UCSD-AML1 (cell line): Measurements from ENCODE around the gene SLC22A4.
A peak's percentile ranks its signal among the peaks of the same experiment; 100 is the strongest.

Experiments used
- DNase-seq: peaks from one replicate; lab custom pipeline; 2025; ENCODE audit not compliant: unreplicated experiment; lab: John Stamatoyannopoulos, UW

SLC22A4 gene

DNA sequence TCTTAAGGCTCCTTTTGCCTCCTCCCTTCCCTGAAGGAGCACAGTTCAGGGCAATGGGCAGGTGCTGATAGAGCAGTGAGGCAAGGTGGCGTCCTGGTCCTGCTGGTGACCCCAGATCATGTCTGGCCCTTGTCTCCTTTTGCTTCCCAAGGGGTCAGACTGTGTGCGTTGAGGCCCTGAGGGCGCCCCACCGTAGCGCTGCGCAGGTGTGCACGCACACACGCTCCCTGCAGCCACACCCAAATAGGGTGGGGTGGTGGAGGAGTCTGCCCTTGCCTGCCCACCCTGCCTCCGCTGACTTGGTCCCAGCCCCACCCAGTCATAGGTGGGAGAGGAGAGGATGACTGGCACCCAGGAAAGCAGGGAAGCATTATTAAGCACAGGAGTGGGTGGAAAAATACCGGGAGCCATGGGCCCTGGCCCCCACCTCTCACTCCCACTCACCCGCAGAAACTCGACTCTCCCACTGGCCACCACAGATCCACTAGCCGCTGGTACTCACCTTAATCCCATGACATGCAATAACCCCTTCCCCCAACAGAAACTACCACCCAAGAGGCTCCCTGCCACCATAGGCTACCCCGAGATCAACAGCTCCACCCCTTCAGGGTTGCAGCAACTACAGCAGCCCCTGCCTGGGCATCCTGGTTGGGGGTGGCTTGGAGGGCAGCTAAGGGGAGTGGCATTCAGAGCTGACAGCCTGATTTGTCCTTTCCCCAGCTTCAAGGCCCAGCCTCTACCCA, 20.0 kb upstream of the SLC22A4 start:
- DNase-seq, result no peak

DNA sequence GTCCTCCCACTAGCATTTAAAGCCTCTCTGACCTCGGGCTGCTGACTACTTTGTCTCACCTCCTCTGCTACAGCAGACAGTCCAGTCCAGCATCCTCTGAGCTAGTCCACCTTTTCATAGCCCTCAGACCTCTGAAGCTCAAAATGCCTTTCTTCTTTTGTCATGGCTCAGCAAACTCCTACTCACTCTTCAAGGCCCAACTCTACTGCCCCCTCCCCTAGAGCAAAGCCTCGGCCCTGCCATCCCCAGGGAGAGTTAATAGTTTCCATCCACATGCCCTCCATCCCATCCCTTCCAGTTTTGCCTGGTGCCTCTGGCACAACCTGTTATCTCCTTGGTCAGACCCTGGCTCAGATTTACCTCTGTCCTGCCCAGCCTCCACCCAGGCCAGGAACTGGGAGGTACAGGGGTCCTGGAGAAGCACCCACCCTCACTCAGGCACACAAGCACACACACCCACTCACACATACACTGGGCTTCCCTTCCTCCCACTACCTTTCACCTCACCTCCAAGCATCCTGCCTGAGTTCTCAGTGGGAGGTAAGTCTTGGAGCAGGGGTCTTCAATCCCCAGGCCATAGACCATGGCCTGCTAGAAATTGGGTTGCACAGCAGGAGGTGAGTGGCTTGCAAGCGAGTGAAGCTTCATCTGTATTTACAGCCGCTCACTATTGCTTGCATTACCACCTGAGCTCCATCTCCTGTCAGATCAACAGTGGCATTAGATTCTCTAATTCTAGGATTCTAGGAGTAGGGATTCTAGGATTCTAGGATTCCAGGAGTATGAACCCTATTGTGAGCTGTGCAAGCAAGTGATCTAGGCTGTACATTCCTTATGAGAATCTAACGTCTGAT, 18.6 kb upstream of the SLC22A4 start:
- no peak for DNase-seq

DNA sequence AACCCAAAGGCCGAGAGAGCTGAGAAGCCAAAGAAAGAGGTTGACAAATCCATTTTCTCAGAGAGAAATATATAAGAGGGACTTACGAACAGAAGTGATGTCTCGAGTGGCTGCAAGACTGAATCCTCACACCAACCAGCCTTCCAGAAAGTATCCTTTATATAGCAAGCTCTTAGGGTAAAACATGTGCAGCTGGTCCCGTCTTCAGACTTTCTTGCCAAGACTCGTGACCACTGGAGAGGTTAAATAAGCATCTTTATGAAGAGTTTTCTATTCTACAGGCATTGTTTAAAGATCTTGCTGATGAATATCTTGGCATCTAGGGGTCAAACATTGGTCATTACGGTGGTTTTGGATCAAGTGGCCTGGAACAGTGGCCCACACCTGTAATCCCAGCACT, 16.9 kb upstream of the SLC22A4 start:
- no peak for DNase-seq

DNA sequence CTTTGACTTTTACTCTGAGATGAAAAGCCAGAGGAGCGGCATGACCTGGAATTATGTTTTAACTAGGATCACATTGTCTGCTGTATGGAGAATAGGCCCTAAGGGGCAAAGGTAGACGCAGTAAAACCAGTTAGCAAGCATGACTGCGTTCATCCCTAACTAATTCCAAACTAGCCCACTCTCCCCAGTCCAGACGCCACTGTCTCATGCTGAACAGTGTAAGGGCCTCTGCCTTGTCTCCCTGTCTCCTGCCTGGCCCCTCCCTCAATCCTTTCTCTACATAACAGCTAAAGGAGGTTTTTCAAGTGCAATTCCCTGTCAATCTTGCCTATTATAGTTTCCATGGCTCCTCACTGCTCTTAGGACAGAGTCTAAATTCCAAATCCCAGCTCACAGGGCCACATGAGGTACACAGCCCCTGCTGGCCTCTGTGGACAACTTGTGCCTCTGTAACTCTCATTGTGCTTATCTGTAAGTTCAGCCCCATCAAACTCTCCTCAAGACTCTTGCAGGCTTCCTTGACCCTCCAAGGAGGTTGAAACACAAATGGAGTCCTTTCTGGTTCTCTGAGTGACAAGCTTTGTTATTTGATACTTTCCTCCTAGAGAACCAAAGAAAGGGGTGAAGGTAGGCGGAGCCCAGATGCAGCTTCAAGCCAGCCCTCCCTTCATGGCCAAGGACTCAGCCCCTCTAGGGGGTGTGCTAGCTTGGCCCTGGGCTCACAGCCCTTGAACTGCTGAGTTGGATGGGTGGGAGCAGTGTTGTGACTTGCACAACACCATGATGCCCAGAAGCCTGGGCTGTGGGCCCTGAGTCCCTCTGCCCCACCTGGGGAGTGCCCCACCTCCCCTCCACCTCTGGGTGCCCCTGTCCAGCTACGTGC, 16.0 kb upstream of the SLC22A4 start:
- no peak for DNase-seq

DNA sequence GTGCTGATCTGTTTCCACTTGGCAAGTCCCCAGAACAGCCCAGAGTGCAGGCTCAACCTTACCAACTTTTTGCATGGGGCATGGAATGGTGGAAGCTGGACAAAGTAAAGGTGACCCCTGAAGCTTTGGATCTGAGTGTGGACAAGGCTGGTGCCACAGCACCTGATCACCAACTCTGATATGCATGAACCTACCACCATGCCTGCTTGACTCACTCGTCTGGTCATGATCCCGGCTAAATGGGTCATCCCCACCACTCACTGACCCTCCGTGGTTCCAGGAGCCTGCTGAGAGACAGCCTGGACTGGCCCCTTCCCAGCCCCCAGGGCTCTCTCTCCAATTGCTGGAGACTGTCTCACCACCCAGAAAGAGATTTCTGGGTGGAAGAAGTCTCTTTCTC, 14.4 kb upstream of the SLC22A4 start:
- DNase-seq, result no peak

DNA sequence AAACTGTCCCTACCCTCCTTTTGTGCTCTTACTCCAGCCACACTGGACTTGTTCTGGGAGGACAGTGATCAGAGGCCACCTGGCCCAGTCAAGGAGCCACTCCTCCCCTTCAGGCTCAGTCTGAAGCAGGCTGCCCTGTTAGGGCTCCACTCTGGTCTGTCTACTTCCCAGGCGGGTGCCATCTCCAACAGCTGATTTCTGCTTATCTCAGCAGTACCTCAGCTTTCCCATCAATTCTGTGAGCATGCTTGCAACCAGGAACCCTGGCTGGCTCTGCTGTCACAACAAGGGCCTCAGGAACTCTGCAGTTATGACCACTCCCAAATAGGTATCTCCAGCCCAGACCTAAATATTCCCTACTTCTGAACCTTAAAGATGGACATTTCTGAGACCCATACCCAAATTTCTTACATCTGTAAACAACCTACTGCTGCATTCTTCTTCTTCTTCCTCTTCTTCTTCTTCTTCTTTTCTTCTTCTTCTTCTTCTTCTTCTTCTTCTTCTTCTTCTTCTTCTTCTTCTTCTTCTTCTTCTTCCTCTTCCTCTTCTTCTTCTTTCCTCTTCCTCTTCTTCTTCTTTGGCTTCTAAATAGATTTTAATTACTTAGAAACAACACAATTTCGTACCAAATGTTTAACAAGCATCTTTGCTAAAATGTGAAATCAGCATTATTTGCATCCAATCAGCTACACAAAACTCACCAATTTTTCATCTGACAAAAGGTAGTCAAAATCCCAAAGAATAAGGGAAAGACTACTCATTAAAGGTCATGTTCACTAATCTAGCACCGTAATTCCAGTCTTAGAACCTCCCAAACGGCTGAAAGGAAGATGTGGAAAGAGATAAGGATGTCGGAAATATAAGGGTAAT, 13.6 kb upstream of the SLC22A4 start:
- DNase-seq, result no peak

DNA sequence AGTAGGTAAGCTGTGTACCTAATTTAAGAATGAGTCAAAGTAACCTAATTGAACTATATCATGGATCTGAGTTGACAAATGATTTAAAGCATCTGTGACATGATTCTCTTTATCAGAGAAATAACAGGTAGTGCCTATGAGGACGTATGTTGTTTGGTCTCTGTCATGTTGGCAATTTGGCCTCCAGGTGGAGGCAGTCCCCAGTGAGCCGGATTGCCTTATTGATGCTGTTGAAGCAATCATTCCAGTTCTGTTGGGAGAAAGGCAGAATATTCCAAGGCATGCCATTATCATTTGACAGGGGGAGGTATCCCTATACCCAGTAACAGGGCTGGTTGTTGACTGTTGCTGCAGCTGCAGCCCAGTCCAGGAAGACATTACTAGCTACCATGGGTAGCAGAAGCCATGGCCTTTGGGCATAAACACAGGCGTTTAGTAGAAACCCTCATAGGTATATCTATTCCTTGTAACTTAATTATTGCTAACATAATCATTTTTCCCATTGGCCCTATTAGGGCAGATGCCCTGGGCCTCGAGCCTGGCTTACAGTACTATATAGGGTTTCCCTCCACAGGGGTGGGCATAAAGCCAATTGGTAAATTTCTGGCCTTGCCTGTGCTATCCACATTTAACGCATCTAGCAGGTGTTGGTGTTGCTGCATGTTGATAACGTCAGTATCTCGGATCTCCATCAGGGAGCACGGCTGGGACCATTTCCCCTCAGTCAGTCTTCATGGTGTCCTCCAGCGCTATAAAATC, 12.2 kb upstream of the SLC22A4 start:
- no peak for DNase-seq

DNA sequence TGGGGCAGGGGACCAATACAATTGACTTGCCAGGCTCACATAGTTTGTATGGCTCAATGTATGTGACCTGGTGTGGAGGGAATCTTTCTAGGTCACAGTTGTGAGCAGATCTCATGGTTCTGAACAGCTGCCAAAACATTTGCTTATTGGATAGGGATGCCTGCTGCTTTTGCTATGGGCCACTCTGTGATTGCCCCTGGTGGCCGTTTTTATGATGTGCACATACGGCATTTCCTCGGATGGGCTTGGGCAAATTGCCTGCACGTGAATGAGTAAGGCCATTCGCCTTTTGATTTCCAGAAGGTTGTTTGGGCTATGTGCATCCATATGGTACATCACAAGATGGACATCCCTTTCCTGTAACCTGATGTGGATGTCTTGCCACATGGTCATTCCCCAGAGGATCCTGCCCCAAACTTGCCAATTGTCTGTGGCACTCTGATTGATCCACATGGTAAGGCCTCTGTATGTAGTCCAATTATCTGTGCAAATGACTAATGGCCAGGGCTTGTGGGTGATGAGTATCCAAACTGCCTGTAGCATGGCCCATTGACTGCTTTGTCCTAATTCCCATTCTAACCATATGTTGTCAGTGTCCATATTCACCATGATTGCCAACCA, 10.7 kb upstream of the SLC22A4 start:
- no peak for DNase-seq

DNA sequence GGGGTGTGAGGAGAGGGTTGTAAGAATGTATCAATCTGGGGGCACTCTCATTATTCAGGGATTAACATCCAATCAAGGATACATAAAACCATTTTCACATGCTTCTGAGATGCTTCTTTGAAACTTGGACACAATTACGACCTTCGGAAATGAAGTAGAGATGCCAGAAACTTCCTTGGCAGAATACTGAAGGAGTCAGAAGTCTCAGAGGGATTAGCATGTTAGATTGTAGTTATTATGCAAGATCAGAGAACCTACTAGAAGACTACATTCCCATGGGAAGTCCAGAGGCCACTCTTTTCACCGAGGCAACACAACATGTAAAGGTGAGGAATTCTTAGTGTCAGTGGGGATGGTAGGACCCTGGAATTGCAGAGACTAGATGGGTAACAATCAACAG, 5.1 kb upstream of the SLC22A4 start:
- no peak for DNase-seq

DNA sequence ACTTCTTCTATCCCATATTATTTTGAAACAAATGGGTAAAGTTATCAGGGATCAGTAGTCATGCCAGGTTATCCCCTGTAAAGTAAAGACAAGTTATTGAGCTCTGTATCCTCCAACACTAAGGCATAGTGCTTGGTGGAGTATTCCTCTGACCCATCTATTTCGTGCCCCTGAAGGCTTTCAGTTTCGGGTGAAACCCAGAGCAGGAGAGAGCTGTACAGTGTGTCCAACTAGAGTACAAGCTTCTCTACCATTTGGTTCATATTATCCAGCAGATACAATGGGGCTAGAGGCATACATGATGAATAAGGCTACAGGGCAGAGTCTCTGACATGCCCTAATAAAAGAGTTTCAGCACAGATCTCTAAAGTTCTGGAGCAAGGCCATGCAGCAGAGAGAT, 3.2 kb upstream of the SLC22A4 start:
- no peak for DNase-seq

DNA sequence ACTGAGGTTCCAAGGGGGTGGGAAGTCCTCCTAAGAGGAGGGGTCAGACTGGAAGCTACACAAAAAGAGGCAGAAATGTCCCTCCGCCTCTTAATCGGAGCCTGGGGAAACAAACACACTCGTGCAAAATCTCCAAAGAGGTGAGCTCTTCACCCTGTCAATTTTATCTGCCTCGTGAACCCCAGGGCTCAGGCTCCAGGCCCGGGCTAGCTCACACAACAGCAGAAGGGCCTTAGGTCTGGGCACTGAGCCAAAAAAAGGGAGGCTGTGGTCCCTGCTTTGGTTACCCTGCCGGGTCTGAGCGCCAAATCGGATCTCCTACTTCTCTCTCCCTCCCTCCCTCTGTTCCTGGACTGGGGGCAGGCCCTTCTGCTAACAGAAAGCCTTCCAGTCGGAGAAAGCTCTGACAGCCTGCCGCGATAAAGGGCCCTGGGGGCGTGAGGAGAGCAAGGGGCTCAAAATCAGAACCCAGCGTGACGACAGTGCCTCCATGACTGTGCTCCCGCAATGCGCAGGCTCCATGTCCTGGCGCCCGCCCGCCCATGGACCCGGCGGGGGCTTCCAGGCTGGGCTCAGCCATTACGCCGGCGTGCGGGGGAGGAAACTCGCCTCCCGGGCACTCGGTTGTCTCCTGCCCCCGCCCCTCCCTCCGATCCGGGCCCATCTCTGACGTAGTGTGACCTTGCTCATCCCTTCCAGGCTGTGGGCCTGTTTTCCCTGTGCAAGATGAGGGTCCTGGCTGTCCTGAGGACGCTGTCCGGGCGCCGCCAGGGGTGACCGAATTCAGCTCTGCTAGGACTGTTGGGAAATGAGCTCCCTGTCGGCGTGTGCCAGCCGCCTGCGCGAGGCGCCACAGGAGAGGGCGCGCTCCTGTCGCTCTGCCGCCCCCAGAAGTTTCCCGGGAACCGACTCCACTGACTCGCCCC, 865 bp upstream of the SLC22A4 start:
- peak; percentile 76 for DNase-seq

DNA sequence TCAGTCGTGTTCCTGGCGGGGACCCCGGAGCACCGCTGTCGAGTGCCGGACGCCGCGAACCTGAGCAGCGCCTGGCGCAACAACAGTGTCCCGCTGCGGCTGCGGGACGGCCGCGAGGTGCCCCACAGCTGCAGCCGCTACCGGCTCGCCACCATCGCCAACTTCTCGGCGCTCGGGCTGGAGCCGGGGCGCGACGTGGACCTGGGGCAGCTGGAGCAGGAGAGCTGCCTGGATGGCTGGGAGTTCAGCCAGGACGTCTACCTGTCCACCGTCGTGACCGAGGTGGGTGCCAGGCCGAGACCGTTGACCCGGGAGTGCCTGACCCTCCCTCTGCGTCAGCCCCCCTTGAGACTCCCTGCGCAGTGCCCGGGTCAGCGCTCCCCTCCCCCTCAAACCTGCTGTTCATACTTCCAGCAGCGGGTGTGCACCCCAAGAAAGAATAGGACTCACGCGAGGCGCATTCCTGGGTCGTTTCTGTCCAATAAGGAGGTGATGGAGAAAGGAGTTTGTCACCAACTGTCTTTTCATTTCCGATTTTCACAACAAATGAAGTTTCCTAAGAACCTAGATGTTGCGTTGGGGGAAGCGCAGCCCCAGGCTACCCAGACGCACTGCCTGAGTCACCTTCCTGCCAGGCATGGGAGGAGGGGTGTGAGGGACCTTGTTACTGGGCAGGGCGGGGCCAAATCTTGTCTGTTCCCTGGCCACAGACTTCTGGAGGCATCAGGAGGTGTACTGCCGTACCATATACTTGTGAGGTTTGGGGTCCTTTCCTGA, 722 bp downstream of the SLC22A4 start:
- DNase-seq, result peak; percentile 74

DNA sequence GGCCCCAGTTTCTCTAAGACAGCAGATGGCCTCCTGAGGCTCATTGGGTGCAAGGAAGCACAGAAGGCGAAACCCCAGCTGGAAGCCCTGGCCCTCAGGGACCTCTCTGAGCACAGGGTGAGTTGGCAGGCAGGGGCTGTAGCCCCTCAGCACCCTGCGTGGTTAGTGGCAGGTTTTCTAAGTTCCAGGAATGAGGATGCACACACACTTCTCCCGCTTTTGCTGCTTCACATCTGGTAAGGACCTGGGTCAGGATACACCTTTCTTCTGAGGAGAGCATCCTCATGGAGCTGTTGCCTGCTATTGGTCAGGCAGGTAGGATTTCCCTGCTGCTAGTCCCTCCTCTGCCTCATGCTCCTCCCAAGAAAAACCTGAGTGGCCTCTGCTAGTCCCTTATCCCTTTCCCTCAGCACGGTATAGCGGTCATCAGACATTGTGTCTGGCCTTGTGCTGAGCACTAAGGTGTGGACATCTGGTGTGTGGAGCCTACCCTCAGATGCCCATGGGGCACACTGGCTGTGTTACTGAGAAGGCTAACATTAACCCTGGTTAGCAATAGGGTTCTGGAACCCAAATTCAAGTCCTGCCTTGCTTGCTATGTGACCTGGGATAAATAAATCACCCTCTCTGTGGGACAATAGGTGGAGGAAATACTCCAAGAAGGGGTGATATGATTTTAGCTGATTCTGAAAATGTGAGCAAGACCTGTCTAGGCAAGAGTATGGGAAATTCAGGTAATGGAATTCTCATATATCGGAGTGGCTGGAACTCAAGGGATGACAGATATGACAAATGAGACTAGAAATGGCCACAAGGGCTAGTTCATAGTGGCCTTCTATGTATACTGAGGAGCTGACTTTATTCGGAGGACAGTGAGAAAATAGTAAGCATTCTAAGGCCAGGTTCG, 1.6 kb downstream of the SLC22A4 start:
- no peak for DNase-seq

DNA sequence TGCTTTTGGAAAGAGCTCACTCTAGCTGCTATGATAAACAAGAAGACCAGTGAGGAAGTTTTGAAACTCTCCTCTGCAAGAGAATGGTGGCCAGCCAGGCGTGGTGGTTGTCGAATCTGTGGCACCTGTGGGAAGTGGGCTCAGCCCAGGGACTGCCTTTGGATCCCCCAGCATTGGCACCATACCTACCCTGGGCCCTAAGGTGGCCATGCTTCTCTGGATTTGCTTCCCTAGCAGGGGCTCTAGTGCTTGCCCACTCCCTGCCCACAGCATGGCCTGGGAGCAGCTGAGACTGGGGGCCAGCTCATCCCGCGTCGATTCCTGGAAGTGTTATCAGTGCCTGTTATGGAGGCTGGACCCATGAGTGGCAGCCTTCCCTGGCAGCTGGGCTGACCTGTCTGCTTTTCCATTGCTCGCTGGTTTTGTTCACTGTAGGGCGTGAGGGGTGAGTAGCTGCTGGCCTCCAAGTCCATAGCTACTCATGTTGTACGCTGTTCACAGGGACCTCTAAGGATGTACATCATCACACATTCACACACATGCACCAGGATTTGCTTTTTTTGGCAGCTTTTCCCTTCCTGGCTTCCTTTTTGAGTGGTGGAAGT, 2.3 kb downstream of the SLC22A4 start:
- DNase-seq, result no peak

DNA sequence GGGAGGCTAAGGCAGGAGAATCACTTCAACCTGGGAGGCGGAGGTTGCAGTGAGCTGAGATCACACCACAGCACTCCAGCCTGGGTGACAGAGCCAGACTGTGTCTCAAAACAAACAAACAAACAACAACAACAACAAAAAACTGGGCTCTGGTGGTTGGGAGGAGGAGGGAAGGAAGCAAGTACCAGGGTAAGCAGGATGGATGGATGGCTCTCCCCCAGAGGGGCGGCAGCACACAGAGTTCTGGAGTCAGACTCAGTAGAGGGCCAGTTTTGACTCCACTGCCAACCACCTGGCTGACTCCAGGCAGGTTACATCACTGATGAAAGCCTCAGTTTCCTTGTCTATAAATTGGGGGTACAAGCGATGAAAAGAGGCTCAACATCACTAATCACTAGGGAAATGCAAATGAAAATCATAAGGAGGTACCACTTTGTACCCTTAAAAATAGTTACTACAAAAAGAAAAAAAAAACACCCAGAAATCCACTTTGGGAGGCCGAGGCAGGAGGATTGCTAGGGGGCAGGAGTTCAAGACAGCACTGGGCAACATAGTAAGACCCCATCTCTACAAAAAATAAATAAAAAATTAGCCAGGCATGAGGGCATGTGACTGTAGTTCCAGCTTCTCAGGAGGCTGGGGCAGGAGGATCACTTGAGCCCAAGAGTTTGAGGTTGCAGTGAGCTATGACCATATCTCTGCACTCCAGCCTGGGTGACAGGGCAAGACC, 3.2 kb downstream of the SLC22A4 start:
- DNase-seq, result no peak
